H9 (cell line): ENCODE data around the gene SEMA3A. TPM values are rescaled to one million over a fixed set of nuclear protein-coding genes. Genes with fewer than 3 reads are reported as not detected.

Experiments
- DNase-seq: peaks from one replicate; pipeline ENCODE4 v3.0.0-alpha.2; 2017
- H2AFZ ChIP-seq: one replicate; pipeline ENCODE4 v1.6.1; 2013; ENCODE audit warnings: mild to moderate bottlenecking, low read length, control low read depth, moderate library complexity
- H2AK5ac ChIP-seq: 2 replicates; pipeline ENCODE4 v1.6.1; 2013; ENCODE audit warnings: low read length, control low read depth, mixed read lengths; ENCODE audit not compliant: insufficient read length
- H2BK120ac ChIP-seq: one replicate; pipeline ENCODE4 v1.6.1; 2013; ENCODE audit warnings: low read depth, mild to moderate bottlenecking, low read length, control low read depth, inconsistent platforms; ENCODE audit not compliant: poor library complexity, severe bottlenecking
- H2BK12ac ChIP-seq: 2 replicates; pipeline ENCODE4 v1.6.1; 2013; ENCODE audit warnings: low read length, control low read depth, mixed read lengths, low read depth; ENCODE audit not compliant: insufficient read length
- H2BK15ac ChIP-seq: 2 replicates; pipeline ENCODE4 v1.6.1; 2013; ENCODE audit warnings: low read depth, low read length, control low read depth
- H2BK20ac ChIP-seq: one replicate; pipeline ENCODE4 v1.6.1; 2013; ENCODE audit warnings: low read depth, mild to moderate bottlenecking, low read length, control low read depth, inconsistent platforms; ENCODE audit not compliant: poor library complexity, severe bottlenecking
- H2BK5ac ChIP-seq: 2 replicates; pipeline ENCODE4 v1.6.1; 2013; ENCODE audit warnings: low read length, control low read depth, mixed read lengths; ENCODE audit not compliant: insufficient read length
- H3K14ac ChIP-seq: 2 replicates; pipeline ENCODE4 v1.6.1; 2013; ENCODE audit warnings: low read length, control low read depth; ENCODE audit not compliant: insufficient read depth
- H3K18ac ChIP-seq: 2 replicates; pipeline ENCODE4 v1.6.1; 2013; ENCODE audit warnings: low read depth, mild to moderate bottlenecking, mixed read lengths, low read length, control low read depth; ENCODE audit not compliant: insufficient read length
- H3K23ac ChIP-seq: 2 replicates; pipeline ENCODE4 v1.6.1; 2013; ENCODE audit warnings: low read length, control low read depth, mixed read lengths, low read depth; ENCODE audit not compliant: insufficient read length
- H3K23me2 ChIP-seq: 2 replicates; pipeline ENCODE4 v1.6.1; 2013; ENCODE audit warnings: low read depth, mild to moderate bottlenecking, mixed read lengths, low read length, control low read depth; ENCODE audit not compliant: insufficient read length, poor library complexity, severe bottlenecking
- H3K27ac ChIP-seq: 2 replicates; pipeline ENCODE4 v1.5.1; 2013; ENCODE audit warnings: low read length, control low read depth, mixed read lengths, low read depth; ENCODE audit not compliant: insufficient read length
- H3K27me3 ChIP-seq: 2 replicates; pipeline ENCODE4 v1.6.1; 2013; ENCODE audit warnings: low read length, control low read depth, inconsistent platforms; ENCODE audit not compliant: insufficient read depth
- H3K4ac ChIP-seq: 2 replicates; pipeline ENCODE4 v1.6.1; 2013; ENCODE audit warnings: low read depth, mild to moderate bottlenecking, control low read depth, inconsistent platforms, low read length, moderate library complexity
- H3K4me1 ChIP-seq: 2 replicates; pipeline ENCODE4 v1.6.1; 2013; ENCODE audit warnings: low read length, control low read depth, inconsistent platforms; ENCODE audit not compliant: insufficient read depth
- H3K4me2 ChIP-seq: 2 replicates; pipeline ENCODE4 v1.6.1; 2013; ENCODE audit warnings: low read length, control low read depth, mixed read lengths; ENCODE audit not compliant: insufficient read length, insufficient read depth
- H3K56ac ChIP-seq: 2 replicates; pipeline ENCODE4 v1.6.1; 2013; ENCODE audit warnings: low read depth, mild to moderate bottlenecking, mixed read lengths, low read length, control low read depth; ENCODE audit not compliant: insufficient read length
- H3K79me1 ChIP-seq: 2 replicates; pipeline ENCODE4 v1.6.1; 2013; ENCODE audit warnings: low read depth, mild to moderate bottlenecking, moderate library complexity, low read length, control low read depth, inconsistent platforms; ENCODE audit not compliant: insufficient read depth, poor library complexity, severe bottlenecking
- H3K79me2 ChIP-seq: 2 replicates; pipeline ENCODE4 v1.6.1; 2013; ENCODE audit warnings: low read length, control low read depth, inconsistent platforms; ENCODE audit not compliant: insufficient read depth
- H3K9ac ChIP-seq: 2 replicates; pipeline ENCODE4 v1.6.1; 2013; ENCODE audit warnings: low read length, control low read depth, mixed read lengths; ENCODE audit not compliant: insufficient read length; ENCODE audit errors: extremely low read depth
- H3K9me3 ChIP-seq: one replicate; pipeline ENCODE4 v1.6.1; 2013; ENCODE audit warnings: low read depth, low read length, inconsistent platforms; ENCODE audit not compliant: control insufficient read depth
- H3T11ph ChIP-seq: one replicate; pipeline ENCODE4 v1.6.1; 2013; ENCODE audit warnings: mild to moderate bottlenecking, low read length, control low read depth, inconsistent platforms
- H4K20me1 ChIP-seq: one replicate; pipeline ENCODE4 v1.6.1; 2013; ENCODE audit not compliant: control insufficient read depth, insufficient read length, insufficient read depth
- H4K5ac ChIP-seq: 2 replicates; pipeline ENCODE4 v1.6.1; 2013; ENCODE audit warnings: low read depth, mild to moderate bottlenecking, mixed read lengths, low read length, control low read depth; ENCODE audit not compliant: insufficient read length
- H4K8ac ChIP-seq: replicated peaks from 2 replicates; pipeline ENCODE4 v1.6.1; 2013; ENCODE audit warnings: low read length, control low read depth, mixed read lengths, low read depth; ENCODE audit not compliant: insufficient read length
- H4K91ac ChIP-seq: 2 replicates; pipeline ENCODE4 v1.6.1; 2013; ENCODE audit warnings: low read depth, mild to moderate bottlenecking, moderate library complexity, mixed read lengths, low read length, control low read depth; ENCODE audit not compliant: insufficient read length
- H3K27ac Mint-ChIP-seq, 3 experiments: 2 replicates in 2 of 3; 3 replicates in 1 of 3; pipeline ENCODE4 v1.8.0; 2020 to 2021; ENCODE audit warnings: mixed read lengths in 3 of 3, mild to moderate bottlenecking in 1 of 3, moderate library complexity in 1 of 3
- H3K27me3 Mint-ChIP-seq: 2 replicates; pipeline ENCODE4 v1.8.0; 2021; ENCODE audit warnings: low read depth, mild to moderate bottlenecking, moderate library complexity, mixed read lengths
- H3K36me3 Mint-ChIP-seq, 3 experiments: 2 replicates in 2 of 3; 3 replicates in 1 of 3; pipeline ENCODE4 v1.8.0; 2020 to 2021; ENCODE audit warnings: low read depth in 3 of 3, mixed read lengths in 3 of 3; ENCODE audit not compliant: insufficient read depth in 1 of 3
- H3K4me1 Mint-ChIP-seq, 2 experiments: 2 replicates each; pipeline ENCODE4 v1.8.0; 2020; ENCODE audit warnings: mixed read lengths in 2 of 2
- H3K4me3 Mint-ChIP-seq, 2 experiments: 2 replicates in 1 of 2; 3 replicates in 1 of 2; pipeline ENCODE4 v1.8.0; 2020 to 2021; ENCODE audit warnings: mild to moderate bottlenecking in 2 of 2, mixed read lengths in 2 of 2, moderate library complexity in 1 of 2
- H3K9me3 Mint-ChIP-seq, 2 experiments: 2 replicates in 1 of 2; 3 replicates in 1 of 2; pipeline ENCODE4 v1.8.0; 2020; ENCODE audit warnings: mild to moderate bottlenecking in 2 of 2, mixed read lengths in 2 of 2, moderate library complexity in 1 of 2
- WGBS: extraction: QIAGEN DNeasy Blood & Tissue Kit; methylation state at CpG from one replicate; pipeline ENCODE4 v1.1.7; 2013; ENCODE audit warnings: missing lambda C conversion rate, low lambda C conversion rate, mixed read lengths; ENCODE audit not compliant: insufficient read length; ENCODE audit errors: extremely low coverage; 5-methylcytosine and 5-hydroxymethylcytosine counted together
- total RNA-seq: library from RNA; stranded (reverse); gene quantifications from 2 replicates; pipeline ENCODE4 v1.2.1, GENCODE V29; 2021
- TF ChIP-seq, protein P1 (sequence below): fragments of 200-600 bp; sonication (generic); conservative IDR thresholded peaks from 3 replicates; pipeline ENCODE4 v1.8.0; 2021; ENCODE audit warnings: antibody characterized with exemption, mild to moderate bottlenecking

The SEMA3A gene
- total RNA-seq, 1 experiment from 2014 or later, result 60.0 TPM

DNA sequence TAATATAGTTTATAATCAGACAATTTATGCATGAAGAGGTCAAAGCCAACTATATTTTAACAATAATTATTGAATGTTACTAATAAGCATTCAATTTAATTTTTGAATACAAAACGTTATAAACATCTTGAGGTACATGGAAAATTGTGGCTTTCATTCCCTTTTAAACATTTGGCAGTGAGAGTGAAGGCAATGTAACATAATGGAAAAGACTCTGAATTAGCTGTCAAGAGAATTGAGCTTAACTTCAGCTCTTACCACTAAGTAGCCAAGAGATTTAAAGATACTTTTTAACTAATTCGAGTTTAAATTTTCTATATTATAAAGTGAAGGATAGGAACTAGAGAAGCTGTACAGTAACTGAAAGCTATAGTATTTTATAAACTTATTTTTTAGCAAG lies 98.6 kb downstream of the SEMA3A start:
- Histone ChIP-seq H3K14ac (no peak overlapping the region), H3T11ph (no peak overlapping the region), H3K27ac (no peak overlapping the region), H2BK15ac (no peak overlapping the region), H3K56ac (no peak overlapping the region), H4K5ac (no peak overlapping the region), H4K91ac (no peak overlapping the region), H4K8ac (no peak overlapping the region), H3K4ac (no peak overlapping the region), H2BK20ac (no peak overlapping the region), H3K4me1 (no peaks in the 10 kb centered on the region), H3K4me2 (no peak overlapping the region), H2BK5ac (no peak overlapping the region), H3K23ac (no peak overlapping the region), H2BK120ac (no peak overlapping the region), H3K23me2 (no peaks in the 10 kb centered on the region), H2AFZ (no peak overlapping the region), H3K18ac (no peak overlapping the region), H3K27me3 (no peaks in the 10 kb centered on the region), H3K9me3 (no peaks in the 10 kb centered on the region), H4K20me1 (no peaks in the 10 kb centered on the region), H3K79me1 (no peaks in the 10 kb centered on the region), H3K9ac (no peak overlapping the region), H3K79me2 (no peaks in the 10 kb centered on the region), H2BK12ac (no peak overlapping the region), H2AK5ac (no peak overlapping the region)
- no peaks in the 10 kb centered on the region for H3K27me3 Mint-ChIP-seq
- WGBS, result no CpG with 5 or more reads among the region's 2 CpGs
- no peak overlapping the region for H3K4me3 Mint-ChIP-seq
- DNase-seq, result no peak
- H3K36me3 Mint-ChIP-seq, result peaks cover 0 to 2% (median 0%) of the 10 kb centered on the region in 3 experiments; a peak in 2 of 7 replicates
- TF ChIP-seq, protein P1, sequence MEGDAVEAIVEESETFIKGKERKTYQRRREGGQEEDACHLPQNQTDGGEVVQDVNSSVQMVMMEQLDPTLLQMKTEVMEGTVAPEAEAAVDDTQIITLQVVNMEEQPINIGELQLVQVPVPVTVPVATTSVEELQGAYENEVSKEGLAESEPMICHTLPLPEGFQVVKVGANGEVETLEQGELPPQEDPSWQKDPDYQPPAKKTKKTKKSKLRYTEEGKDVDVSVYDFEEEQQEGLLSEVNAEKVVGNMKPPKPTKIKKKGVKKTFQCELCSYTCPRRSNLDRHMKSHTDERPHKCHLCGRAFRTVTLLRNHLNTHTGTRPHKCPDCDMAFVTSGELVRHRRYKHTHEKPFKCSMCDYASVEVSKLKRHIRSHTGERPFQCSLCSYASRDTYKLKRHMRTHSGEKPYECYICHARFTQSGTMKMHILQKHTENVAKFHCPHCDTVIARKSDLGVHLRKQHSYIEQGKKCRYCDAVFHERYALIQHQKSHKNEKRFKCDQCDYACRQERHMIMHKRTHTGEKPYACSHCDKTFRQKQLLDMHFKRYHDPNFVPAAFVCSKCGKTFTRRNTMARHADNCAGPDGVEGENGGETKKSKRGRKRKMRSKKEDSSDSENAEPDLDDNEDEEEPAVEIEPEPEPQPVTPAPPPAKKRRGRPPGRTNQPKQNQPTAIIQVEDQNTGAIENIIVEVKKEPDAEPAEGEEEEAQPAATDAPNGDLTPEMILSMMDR, result no peak
- H3K27ac Mint-ChIP-seq, result no peak overlapping the region
- peaks cover 12 to 15% of the 10 kb centered on the region in 2 experiments for H3K4me1 Mint-ChIP-seq
- no peaks in the 10 kb centered on the region for H3K9me3 Mint-ChIP-seq
